ENCODE data around the gene RYR3.

Gene RYR3

DNA sequence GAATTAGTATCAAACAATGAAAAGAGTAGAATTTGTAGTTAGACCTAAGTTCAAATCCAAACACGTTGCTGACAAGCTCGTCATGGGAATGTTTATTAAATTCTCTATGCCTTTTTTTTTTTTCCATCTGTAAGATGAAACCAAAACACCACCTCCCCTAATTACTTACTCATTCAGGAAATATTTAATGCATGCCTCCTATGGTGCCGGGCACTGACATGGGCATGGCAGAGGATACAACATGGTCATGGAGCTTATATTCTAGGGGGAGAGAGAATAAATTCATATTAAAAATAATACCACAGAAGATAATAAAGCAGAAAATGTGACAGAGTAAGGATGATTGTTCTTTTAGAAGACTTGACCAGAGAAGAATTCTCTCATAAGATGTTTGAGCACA, 215.8 kb downstream of the RYR3 start:
- no peak for FAIRE-seq
- no peak for TF ChIP-seq TAF1 (IDR thresholded peaks at IDR 0.05; ENCODE audit: borderline replicate concordance, low read depth, low read length)
- TF ChIP-seq POLR2AphosphoS5 (IDR thresholded peaks at IDR 0.05; ENCODE audit: low read depth, low read length) = no peak
- no peak for TF ChIP-seq POLR2A (IDR thresholded peaks at IDR 0.05; ENCODE audit: low read depth, low read length)
- DNase-seq (ENCODE audit: insufficient read length) = no peak

DNA sequence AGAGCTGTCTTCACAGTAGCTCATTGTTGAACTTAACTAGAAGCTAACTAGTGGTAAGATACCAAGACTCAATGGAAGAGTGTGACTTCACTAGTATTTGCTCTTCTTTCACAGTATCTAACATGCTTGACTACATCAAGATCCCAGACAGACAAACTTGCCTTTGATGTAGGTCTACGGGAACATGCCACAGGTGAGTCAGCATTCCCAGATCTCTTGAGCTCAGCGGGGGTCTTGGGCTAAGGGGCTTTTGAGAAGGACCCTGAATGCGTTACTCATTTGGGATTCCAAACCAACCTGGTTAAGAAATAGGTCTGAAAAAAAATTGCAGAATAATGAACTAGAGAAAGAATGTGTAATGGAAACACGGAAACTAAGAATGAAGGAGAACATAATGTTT, 222.4 kb downstream of the RYR3 start:
- FAIRE-seq (no peak), DNase-seq (ENCODE audit: insufficient read length) (no peak)
- TF ChIP-seq TAF1 (IDR thresholded peaks at IDR 0.05; ENCODE audit: borderline replicate concordance, low read depth, low read length) (no peak), POLR2AphosphoS5 (IDR thresholded peaks at IDR 0.05; ENCODE audit: low read depth, low read length) (no peak), POLR2A (IDR thresholded peaks at IDR 0.05; ENCODE audit: low read depth, low read length) (no peak)

DNA sequence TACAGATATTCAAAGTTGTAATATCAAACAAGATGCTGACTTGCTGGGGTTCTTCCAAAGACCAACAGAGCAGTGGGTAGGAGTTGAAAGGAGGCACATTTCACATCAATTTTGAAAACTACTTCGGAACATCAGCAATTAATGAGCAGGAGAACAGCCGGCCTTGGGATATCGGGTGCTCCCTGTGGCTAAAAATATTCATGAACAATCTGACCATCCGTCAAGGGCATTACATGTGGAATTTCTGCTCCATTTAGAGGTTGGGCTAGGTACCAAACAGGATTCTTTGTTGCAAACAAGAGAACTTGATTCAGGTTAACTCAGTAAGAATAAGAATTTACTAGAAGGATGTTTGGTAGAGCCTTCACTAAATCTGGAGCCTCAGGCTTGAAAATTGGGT, 223.9 kb downstream of the RYR3 start:
- TF ChIP-seq POLR2A (IDR thresholded peaks at IDR 0.05; ENCODE audit: low read depth, low read length) (no peak), TAF1 (IDR thresholded peaks at IDR 0.05; ENCODE audit: borderline replicate concordance, low read depth, low read length) (no peak), POLR2AphosphoS5 (IDR thresholded peaks at IDR 0.05; ENCODE audit: low read depth, low read length) (no peak)
- FAIRE-seq (no peak), DNase-seq (ENCODE audit: insufficient read length) (no peak)

DNA sequence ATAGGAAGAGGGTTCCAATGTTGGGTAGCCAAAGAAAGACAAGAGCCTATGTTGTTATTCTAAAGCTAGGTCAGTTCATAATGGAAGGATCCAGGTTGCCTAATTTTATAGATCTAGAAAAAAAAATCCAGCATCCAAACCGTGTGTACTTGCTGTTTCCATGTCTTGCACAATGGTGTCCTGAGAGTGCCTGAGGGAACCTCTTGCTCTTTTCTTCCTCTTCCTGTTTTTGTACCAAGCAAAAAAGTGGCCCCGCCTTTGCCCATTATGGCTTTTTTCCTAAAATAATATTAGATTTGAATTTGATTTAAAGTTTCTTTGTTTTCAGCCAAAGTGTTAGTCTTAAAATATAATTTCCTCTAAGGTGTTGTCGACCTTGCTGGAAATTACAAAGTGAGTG, 224.4 kb downstream of the RYR3 start:
- FAIRE-seq = no peak
- DNase-seq (ENCODE audit: insufficient read length) = no peak
- no peak for TF ChIP-seq POLR2A (IDR thresholded peaks at IDR 0.05; ENCODE audit: low read depth, low read length)
- no peak for TF ChIP-seq TAF1 (IDR thresholded peaks at IDR 0.05; ENCODE audit: borderline replicate concordance, low read depth, low read length)
- no peak for TF ChIP-seq POLR2AphosphoS5 (IDR thresholded peaks at IDR 0.05; ENCODE audit: low read depth, low read length)

DNA sequence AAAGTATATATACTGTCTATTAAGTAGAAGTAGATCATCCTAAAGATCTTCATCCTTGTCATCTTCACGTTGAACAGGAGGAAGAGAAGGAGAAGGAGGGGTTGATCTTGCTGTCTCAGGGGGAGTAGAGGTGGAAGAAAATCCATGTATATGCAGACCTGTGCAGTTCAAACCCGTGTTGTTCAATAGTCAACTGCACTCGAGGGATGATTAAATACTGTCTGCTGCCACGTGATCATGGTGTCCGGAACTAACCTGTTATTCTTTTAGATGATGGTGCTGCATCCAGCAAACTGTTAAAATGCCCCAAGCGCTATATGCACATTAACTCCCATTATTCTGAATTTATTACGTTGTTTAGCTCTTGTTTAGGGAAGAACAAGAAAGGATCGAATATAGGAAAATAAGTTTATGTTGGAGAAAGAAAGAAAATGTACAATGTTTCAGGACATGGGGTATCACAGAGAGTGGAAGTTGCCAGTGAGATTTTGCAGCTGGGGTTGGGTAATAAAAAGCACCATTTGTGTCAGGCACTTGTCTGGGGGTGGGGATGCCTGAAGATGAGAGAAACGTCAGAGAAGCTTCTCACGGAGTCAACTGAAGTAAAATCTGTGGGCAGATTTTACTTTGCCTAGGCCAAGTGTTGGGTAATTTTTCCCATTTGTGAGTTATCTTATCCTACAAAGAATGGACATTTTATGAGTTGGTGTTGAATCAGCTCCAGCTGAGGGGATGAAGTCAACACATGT, 229.2 kb downstream of the RYR3 start:
- FAIRE-seq = no peak
- TF ChIP-seq POLR2AphosphoS5 (IDR thresholded peaks at IDR 0.05; ENCODE audit: low read depth, low read length) (no peak), POLR2A (IDR thresholded peaks at IDR 0.05; ENCODE audit: low read depth, low read length) (no peak)
- DNase-seq (ENCODE audit: insufficient read length) = no peak

DNA sequence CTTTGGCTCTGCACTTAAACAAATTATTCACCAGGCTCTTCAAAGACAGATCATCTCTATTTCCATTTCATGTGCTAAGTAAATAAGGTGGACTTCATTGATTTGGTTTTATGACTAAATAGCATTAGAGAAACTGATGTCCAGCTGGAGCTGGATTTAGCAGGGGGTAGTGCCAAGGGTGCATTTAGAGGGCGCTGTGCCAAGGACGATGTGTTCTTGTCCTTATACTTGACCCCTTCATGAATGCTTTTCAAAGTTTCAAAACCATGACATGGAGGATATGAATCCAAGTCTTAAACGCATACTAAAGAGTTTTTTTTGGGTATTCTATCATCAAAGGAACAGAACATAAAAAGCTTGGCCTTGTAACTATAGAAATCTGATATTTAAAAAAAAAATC, 233.2 kb downstream of the RYR3 start:
- DNase-seq (ENCODE audit: insufficient read length) (no peak), FAIRE-seq (no peak)
- TF ChIP-seq TAF1 (IDR thresholded peaks at IDR 0.05; ENCODE audit: borderline replicate concordance, low read depth, low read length) = no peak
- no peak for TF ChIP-seq POLR2A (IDR thresholded peaks at IDR 0.05; ENCODE audit: low read depth, low read length)

DNA sequence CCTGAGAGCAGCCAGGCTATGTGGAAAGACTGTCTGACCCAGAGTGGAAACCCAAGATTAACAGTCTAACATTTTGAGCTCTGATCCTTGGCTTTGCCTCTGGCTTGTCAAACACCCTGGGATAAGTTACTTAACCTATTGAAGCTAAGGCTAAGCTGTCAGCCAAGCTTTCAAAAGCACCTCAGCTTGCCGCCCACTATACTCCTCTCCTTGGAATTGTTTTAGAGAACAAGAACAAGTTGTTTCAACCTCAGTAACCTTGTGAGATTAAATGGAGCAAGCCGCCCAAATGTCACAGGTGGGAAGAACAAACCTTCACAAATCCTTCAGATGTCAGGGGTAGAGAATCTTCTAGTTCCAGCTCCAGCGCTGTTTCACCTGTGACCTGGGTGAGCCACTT, 235.1 kb downstream of the RYR3 start:
- DNase-seq (ENCODE audit: insufficient read length) (no peak), FAIRE-seq (no peak)
- TF ChIP-seq TAF1 (IDR thresholded peaks at IDR 0.05; ENCODE audit: borderline replicate concordance, low read depth, low read length) = no peak
- no peak for TF ChIP-seq POLR2AphosphoS5 (IDR thresholded peaks at IDR 0.05; ENCODE audit: low read depth, low read length)
- TF ChIP-seq POLR2A (IDR thresholded peaks at IDR 0.05; ENCODE audit: low read depth, low read length) = no peak

DNA sequence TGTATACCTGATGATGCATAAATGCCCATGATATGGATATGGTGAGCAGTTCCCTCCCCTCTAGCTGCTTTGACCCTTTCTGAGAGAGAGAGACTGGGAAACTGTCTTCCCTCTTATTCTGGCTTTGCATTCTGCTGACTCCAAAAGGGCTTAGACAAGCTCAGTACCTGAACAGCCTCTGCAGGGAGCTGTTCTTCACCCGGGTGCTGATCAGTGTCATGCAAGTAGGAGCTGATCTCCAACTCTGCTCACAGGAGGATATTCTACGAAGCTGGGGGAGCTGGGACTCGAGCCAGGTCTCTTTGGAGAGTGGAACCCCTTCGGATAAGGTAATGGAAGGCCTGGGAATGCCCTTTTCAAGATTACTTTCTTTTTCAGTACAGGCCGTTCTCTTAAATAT, 237.1 kb downstream of the RYR3 start:
- FAIRE-seq (no peak), DNase-seq (ENCODE audit: insufficient read length) (no peak)
- TF ChIP-seq POLR2AphosphoS5 (IDR thresholded peaks at IDR 0.05; ENCODE audit: low read depth, low read length) (no peak), POLR2A (IDR thresholded peaks at IDR 0.05; ENCODE audit: low read depth, low read length) (no peak), TAF1 (IDR thresholded peaks at IDR 0.05; ENCODE audit: borderline replicate concordance, low read depth, low read length) (no peak)

DNA sequence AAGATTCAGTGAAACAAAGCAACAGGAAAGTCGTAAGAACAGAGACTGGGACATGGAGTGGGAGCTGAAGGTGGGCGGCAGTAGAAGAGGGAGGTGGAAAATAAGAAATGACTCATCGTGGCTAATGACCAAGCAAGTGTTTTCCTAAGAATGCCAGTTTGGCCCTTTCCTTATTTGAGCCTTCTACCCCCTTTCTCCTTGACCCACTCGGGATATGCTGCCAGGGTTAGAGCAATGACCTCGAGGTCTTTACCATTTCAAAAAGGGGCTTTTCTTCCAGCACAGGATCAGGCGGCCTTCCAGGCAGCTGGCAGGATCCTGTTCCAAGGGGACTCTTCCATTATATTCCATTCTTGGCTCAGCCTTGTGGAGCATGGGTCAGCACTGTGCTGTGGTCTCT, 241.1 kb downstream of the RYR3 start:
- DNase-seq (ENCODE audit: insufficient read length) (no peak), FAIRE-seq (no peak)
- TF ChIP-seq POLR2AphosphoS5 (IDR thresholded peaks at IDR 0.05; ENCODE audit: low read depth, low read length) (no peak), POLR2A (IDR thresholded peaks at IDR 0.05; ENCODE audit: low read depth, low read length) (no peak), TAF1 (IDR thresholded peaks at IDR 0.05; ENCODE audit: borderline replicate concordance, low read depth, low read length) (no peak)

DNA sequence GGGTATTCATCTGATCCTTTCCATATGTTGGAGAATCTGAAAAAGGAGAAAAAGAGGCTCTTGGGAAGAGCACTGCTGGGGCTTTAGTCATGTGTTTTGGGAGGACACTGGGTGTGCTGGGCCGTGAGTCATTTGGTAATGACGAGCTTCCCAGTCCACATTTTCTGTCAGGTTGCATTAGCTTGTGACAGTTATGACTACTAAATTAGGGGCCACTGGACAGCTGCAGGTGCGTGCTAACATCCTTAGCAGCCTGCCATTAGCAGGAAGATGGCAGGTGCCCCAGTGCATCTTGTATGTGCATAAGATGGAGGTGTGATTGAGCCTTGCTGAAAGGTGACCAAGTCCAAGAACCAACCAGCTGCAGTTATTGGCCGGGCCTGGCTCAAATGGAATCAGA, 242.4 kb downstream of the RYR3 start:
- DNase-seq (ENCODE audit: insufficient read length) (no peak), FAIRE-seq (no peak)
- TF ChIP-seq TAF1 (IDR thresholded peaks at IDR 0.05; ENCODE audit: borderline replicate concordance, low read depth, low read length) (no peak), POLR2AphosphoS5 (IDR thresholded peaks at IDR 0.05; ENCODE audit: low read depth, low read length) (no peak), POLR2A (IDR thresholded peaks at IDR 0.05; ENCODE audit: low read depth, low read length) (no peak)

DNA sequence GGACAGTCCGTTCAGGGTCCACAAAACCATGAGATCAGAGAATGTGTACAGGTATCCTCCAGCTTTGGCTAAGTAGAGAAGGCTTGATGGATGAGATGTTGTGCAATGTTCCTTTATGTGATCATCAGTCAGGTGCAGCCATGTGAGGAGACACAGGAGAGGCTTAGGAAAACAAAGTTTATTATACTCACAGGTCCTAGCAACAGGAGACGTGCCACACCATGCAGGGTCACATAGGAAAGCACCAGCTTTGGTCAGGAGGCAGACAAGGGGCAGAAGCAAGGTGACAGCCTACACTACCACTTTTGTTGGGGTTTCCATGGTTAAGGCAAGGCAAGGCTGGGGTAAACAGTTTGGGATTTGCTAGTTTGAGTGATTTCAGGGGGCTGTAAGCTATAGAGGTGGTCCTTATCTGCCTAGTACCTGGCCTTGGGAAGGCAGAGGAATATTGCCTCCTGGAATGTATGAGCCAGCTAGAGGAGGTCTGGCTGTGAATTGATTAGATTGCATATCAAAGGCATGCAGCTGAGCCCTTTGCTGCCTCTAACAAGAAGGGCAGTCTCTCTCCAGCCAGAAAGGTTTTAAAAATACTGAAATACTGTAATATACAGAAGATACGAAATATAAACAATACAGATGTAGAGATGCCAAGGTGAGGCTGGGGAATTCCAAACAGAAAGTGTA, 248.6 kb downstream of the RYR3 start:
- no peak for DNase-seq (ENCODE audit: insufficient read length)
- no peak for TF ChIP-seq POLR2A (IDR thresholded peaks at IDR 0.05; ENCODE audit: low read depth, low read length)
- no peak for TF ChIP-seq TAF1 (IDR thresholded peaks at IDR 0.05; ENCODE audit: borderline replicate concordance, low read depth, low read length)
- no peak for TF ChIP-seq POLR2AphosphoS5 (IDR thresholded peaks at IDR 0.05; ENCODE audit: low read depth, low read length)
- no peak for FAIRE-seq

DNA sequence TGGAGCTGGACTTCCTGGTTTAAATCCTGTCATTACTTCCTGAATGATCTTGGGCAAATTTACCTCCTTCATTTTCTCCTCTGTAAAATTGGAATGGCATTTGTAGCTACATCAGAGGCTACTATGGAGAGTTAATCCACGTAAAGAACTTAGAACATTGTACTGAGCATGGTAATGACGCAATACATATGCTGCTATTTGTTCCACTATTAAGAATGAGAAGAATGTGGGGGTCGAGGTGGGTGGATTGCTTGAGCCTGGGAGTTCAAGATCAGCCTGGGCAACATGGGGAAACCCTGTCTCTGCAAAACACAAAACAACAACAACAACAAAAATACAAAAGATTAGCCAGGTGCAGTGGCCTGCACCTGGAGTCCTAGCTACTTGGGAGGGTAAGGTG, 250.6 kb downstream of the RYR3 start:
- no peak for FAIRE-seq
- DNase-seq (ENCODE audit: insufficient read length) = no peak
- TF ChIP-seq POLR2AphosphoS5 (IDR thresholded peaks at IDR 0.05; ENCODE audit: low read depth, low read length) (no peak), POLR2A (IDR thresholded peaks at IDR 0.05; ENCODE audit: low read depth, low read length) (no peak), TAF1 (IDR thresholded peaks at IDR 0.05; ENCODE audit: borderline replicate concordance, low read depth, low read length) (no peak)
